GM10248 (cell line): Measurements from ENCODE around the gene SAV1.

Experiments
- CTCF ChIA-PET: fragments of 300-600 bp; sonication (Branson Sonifier 250); formaldehyde crosslinking; extraction: SDS; loops from one replicate; lab custom pipeline; 2021; ENCODE audit warnings: antibody characterized with exemption; lab: Yijun Ruan, JAX
- POLR2A ChIA-PET: fragments of 350-650 bp; sonication (Branson Sonifier 250); formaldehyde crosslinking; extraction: SDS; loops from one replicate; lab custom pipeline; 2020; ENCODE audit warnings: antibody characterized with exemption; lab: Yijun Ruan, JAX
- DNase-seq: peaks from one replicate; pipeline ENCODE4 v3.0.0; 2012; ENCODE audit errors: extremely low spot score
- CTCF ChIP-seq: IDR thresholded peaks from 2 replicates; pipeline ENCODE4 v1.5.1; 2012; ENCODE audit warnings: mild to moderate bottlenecking, low read depth; ENCODE audit errors: extremely low read depth, missing control alignments, control extremely low read depth

SAV1 gene

DNA sequence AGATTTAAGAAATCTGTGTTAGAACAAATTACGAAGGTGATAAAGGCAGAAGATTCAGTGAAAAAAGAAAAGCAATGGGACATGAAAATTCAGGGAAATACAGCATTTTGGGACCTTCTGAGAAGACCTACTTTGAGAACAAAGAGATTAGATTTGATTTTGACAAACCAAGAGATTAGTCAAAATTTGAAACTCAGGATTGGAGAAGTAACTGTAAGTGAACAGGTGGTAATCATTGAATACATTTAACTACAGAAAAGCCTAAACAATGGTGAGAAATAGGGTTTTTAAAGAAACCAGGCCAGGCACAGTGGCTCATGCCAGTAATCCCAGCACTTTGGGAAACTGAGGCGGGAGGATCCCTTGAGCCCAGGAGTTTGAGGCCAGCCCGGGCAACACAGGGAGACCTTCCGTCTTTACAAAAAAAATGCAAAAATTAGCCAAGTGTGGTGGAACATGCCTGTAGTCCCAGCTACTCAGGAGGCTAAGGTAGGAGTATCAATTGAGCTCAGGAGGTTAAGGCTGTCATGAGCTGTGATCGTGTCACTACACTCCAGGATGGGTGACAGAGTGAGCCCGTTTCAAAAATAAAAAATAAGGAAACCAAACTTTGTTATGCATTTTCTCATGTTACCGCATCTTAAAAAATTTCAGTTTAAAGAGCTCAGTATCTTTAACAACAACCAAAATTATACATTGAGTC lies 8.9 kb upstream of the SAV1 start:
- no peak for TF ChIP-seq CTCF
- CTCF ChIA-PET: interaction anchor here (0.9 to 2.1 kb wide), 5 partner anchors 10 to 101 kb away, joined by 3 to 12 read pairs (median 5); no protein-coding TSS in a partner anchor
- POLR2A ChIA-PET: no interaction called here
- DNase-seq: no peak

DNA sequence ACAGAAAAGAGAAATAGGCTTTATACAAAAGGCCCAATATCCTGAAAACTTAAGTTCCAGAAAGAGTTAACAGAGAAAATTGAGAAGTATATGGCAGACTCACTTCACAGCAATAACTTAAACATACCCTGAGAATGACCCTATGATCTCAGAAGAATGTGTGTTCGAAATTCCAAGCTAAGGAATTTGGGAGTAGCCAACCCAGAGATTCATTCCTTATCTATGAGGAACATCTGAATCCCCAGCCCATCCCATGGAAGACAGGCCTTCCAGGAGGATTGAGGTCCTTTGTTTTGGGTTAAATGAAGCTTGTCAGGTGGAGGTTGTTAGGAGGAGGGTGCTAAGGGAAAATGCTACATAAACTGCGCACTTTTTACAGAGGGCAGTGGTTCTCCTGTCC lies 7.5 kb upstream of the SAV1 start:
- ChIA-PET CTCF (interaction anchor here (1.0 to 1.4 kb wide), 2 partner anchors 11 to 24 kb away, joined by 3 read pairs; no protein-coding TSS in a partner anchor), POLR2A (no interaction called here)
- DNase-seq: no peak
- TF ChIP-seq CTCF: no peak

DNA sequence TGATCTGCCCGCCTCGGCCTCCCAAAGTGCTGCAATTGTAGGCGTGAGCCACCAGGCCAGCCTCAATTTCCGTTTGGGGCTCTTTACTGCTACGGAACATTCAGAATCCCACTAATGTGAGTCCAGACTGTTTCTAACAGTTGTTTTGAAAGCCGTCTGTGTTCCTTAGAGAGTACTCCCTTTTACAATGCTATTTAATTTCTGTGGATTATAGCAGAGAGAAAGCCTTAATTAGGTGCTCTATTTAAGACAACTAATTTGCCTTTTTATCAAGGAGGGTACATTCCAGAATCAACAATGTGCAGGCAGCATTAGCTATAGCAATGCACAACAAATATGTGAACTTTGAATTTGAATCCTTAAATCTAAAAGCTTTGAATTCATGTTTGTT lies 2.8 kb upstream of the SAV1 start:
- no peak for DNase-seq
- ChIA-PET POLR2A (no interaction called here), CTCF (interaction anchor here (1.2 to 1.3 kb wide), 2 partner anchors 12 to 44 kb away, joined by 4 to 7 read pairs; no protein-coding TSS in a partner anchor)
- no peak for TF ChIP-seq CTCF

DNA sequence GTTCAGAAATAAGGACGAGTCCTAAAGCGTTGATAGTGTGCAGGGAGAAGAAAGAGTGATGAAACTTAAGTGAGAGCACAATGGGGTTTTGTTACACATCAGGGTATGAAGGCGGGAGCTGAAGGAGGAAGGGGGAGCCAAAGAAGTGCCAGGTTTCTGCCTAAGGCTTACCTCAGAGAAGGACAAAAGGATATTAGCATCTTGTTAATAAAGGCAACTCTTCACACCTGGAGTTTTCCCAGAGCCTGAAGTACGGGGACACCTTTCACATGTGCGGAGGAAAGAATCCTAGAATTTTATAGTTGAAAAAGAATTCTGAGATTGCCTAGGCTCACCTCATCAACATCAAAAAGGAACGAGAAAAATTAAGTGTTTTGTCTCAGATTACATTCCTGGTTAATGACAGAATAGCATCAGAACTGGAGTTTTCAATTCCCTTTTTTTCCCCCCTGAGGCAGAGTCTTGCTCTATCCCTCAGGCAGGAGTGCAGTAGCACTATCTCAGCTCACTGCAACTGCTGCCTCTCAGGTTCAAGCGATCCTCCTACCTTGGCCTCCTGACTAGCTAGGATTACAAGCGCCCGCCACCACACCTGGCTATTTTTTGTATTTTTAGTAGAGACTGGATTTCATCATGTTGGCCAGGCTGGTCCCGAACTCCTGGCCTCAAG lies 2.2 kb upstream of the SAV1 start:
- no peak for DNase-seq
- no peak for TF ChIP-seq CTCF
- ChIA-PET CTCF (interaction anchor here (1.0 to 1.3 kb wide), 3 partner anchors 12 to 44 kb away, joined by 3 to 7 read pairs (median 4); no protein-coding TSS in a partner anchor), POLR2A (no interaction called here)

- no peak for TF ChIP-seq CTCF
- POLR2A ChIA-PET: no interaction called here
- DNase-seq: no peak
- CTCF ChIA-PET: interaction anchor here (1.0 kb wide), 1 partner anchor 11 kb away, joined by 3 read pairs; no protein-coding TSS in a partner anchor
Measured at GRCh38 chr14:50669441-50669986, 1.4 kb upstream of the SAV1 start.

GRCh38 chr14:50668826-50669143 lies 679 bp upstream of the SAV1 start:
- ChIA-PET CTCF (interaction anchor here (0.8 to 1.0 kb wide), 2 partner anchors 17 to 46 kb away, joined by 3 to 4 read pairs; no protein-coding TSS in a partner anchor), POLR2A (no interaction called here)
- no peak for DNase-seq
- TF ChIP-seq CTCF: no peak
